SK-N-SH (cell line): ENCODE results near the gene MYO7A. TPM values are rescaled to one million over a fixed set of nuclear protein-coding genes. Genes with fewer than 3 reads are reported as not detected.

Experiments used
- CTCF ChIA-PET: fragments of 300-600, 350-600 bp; formaldehyde crosslinking; extraction: SDS; loops from one replicate; lab custom pipeline; 2021; lab: Yijun Ruan, JAX
- POLR2A ChIA-PET: fragments of 350-600 bp; sonication (Branson Sonifier 250); formaldehyde crosslinking; extraction: SDS; loops from one replicate; lab custom pipeline; 2020; ENCODE audit warnings: antibody characterized with exemption, inconsistent platforms; lab: Yijun Ruan, JAX
- DNase-seq: peaks from one replicate; pipeline ENCODE4 v3.0.0; 2012
- H2AFZ ChIP-seq: fragments of 200-600 bp; sonication (generic); 2 replicates; pipeline ENCODE4 v1.8.1; 2016; ENCODE audit warnings: antibody characterized with exemption, mild to moderate bottlenecking, low read depth
- H3F3A ChIP-seq: fragments of 200-600 bp; sonication (generic); replicated peaks from 2 replicates; pipeline ENCODE3; 2016; ENCODE audit warnings: antibody characterized with exemption, mild to moderate bottlenecking; ENCODE audit not compliant: insufficient read depth
- H3K27ac ChIP-seq, 2 experiments: fragments of 200-500 bp in 1 of 2; fragments of 200-600 bp in 1 of 2; sonication (Bioruptor generic) in 1 of 2; sonication (generic), shearing (Covaris generic) in 1 of 2; 2 replicates each; pipeline versions ENCODE4 v1.5.1 to v1.6.1; 2014 to 2016; ENCODE audit warnings: low read depth in 2 of 2, inconsistent platforms in 1 of 2, low read length in 1 of 2, mild to moderate bottlenecking in 1 of 2, mixed read lengths in 1 of 2
- H3K27me3 ChIP-seq: fragments of 200-600 bp; sonication (generic), shearing (Covaris generic); 2 replicates; pipeline ENCODE4 v1.6.1; 2016; ENCODE audit warnings: mixed run types; ENCODE audit not compliant: insufficient read depth
- H3K36me3 ChIP-seq, 2 experiments: fragments of 200-500 bp in 1 of 2; fragments of 200-600 bp in 1 of 2; sonication (Bioruptor generic) in 1 of 2; sonication (generic) in 1 of 2; replicated peaks in 1 of 2; 2 replicates each; pipeline versions ENCODE3 to v1.5.1; 2014 to 2016; ENCODE audit warnings: low read length in 1 of 2, mild to moderate bottlenecking in 1 of 2; ENCODE audit not compliant: insufficient read depth in 2 of 2, control insufficient read depth in 1 of 2
- H3K4me1 ChIP-seq, 2 experiments: fragments of 200-500 bp in 1 of 2; fragments of 200-600 bp in 1 of 2; sonication (Bioruptor generic) in 1 of 2; sonication (generic), shearing (Covaris generic) in 1 of 2; 2 replicates each; pipeline versions ENCODE4 v1.5.1 to v1.6.1; 2014 to 2016; ENCODE audit warnings: low read depth in 1 of 2, low read length in 1 of 2, mixed run types in 1 of 2; ENCODE audit not compliant: insufficient read depth in 2 of 2, control insufficient read depth in 1 of 2
- H3K4me2 ChIP-seq: fragments of 200-600 bp; sonication (generic), shearing (Covaris generic); 2 replicates; pipeline ENCODE4 v1.6.1; 2017; ENCODE audit warnings: mixed run types
- H3K4me3 ChIP-seq, 2 experiments: fragments of 200-500 bp in 1 of 2; fragments of 200-600 bp in 1 of 2; sonication (Bioruptor generic) in 1 of 2; sonication (generic), shearing (Covaris generic) in 1 of 2; 2 replicates each; pipeline versions ENCODE4 v1.5.1 to v1.8.1; 2014 to 2016; ENCODE audit warnings: low read depth in 2 of 2, inconsistent platforms in 1 of 2, low read length in 1 of 2, mild to moderate bottlenecking in 1 of 2, mixed read lengths in 1 of 2, moderate library complexity in 1 of 2
- H3K79me2 ChIP-seq: fragments of 200-600 bp; sonication (generic); 2 replicates; pipeline ENCODE4 v1.8.1; 2017; ENCODE audit warnings: mild to moderate bottlenecking; ENCODE audit not compliant: insufficient read depth
- H3K9ac ChIP-seq: fragments of 200-600 bp; sonication (generic); 2 replicates; pipeline ENCODE4 v1.6.1; 2017; ENCODE audit warnings: mixed run types
- H3K9me2 ChIP-seq: fragments of 200-600 bp; sonication (generic); 2 replicates; pipeline ENCODE4 v1.6.1; 2017; ENCODE audit warnings: mixed run types
- H3K9me3 ChIP-seq: fragments of 200-600 bp; sonication (generic); 2 replicates; pipeline ENCODE4 v1.6.1; 2017; ENCODE audit warnings: mixed run types, mild to moderate bottlenecking, moderate library complexity
- H4K20me1 ChIP-seq: fragments of 200-600 bp; sonication (generic); 2 replicates; pipeline ENCODE4 v1.6.1; 2017; ENCODE audit warnings: mild to moderate bottlenecking, mixed run types; ENCODE audit not compliant: insufficient read depth
- CHD2 ChIP-seq: fragments of 150-350 bp; IDR thresholded peaks from 2 replicates; pipeline ENCODE4 v1.6.1; 2018; ENCODE audit warnings: low read length; ENCODE audit not compliant: partially characterized antibody
- EZH2phosphoT487 ChIP-seq: fragments of 200-600 bp; sonication (generic); IDR thresholded peaks from 2 replicates; pipeline ENCODE4 v1.6.1; 2017; ENCODE audit warnings: low read depth, mixed run types, mild to moderate bottlenecking, antibody characterized with exemption, moderate library complexity, borderline replicate concordance
- FOSL2 ChIP-seq: IDR thresholded peaks from 2 replicates; pipeline ENCODE4 v1.4.0; 2012; ENCODE audit warnings: low read depth, mild to moderate bottlenecking, moderate library complexity, borderline replicate concordance
- FOXM1 ChIP-seq: IDR thresholded peaks from 2 replicates; pipeline ENCODE4 v1.4.0; 2012; ENCODE audit warnings: low read depth, mild to moderate bottlenecking
- GABPA ChIP-seq: IDR thresholded peaks from 2 replicates; pipeline ENCODE4 v1.4.0; 2012; ENCODE audit warnings: low read depth, mild to moderate bottlenecking
- GATA2 ChIP-seq: sonication (generic); formaldehyde crosslinking; IDR thresholded peaks from 2 replicates; pipeline ENCODE4 v1.5.0; 2020; ENCODE audit warnings: mild to moderate bottlenecking, missing genetic modification reagents
- JUND ChIP-seq: IDR thresholded peaks from 2 replicates; pipeline ENCODE4 v1.4.0; 2012
- MEF2A ChIP-seq: IDR thresholded peaks from 2 replicates; pipeline ENCODE4 v1.4.0; 2012; ENCODE audit warnings: low read depth, borderline replicate concordance
- POLR2AphosphoS5 ChIP-seq: IDR thresholded peaks from 2 replicates; pipeline ENCODE4 v1.6.1; 2012; ENCODE audit warnings: low read depth, low read length
- RXRA ChIP-seq: IDR thresholded peaks from 2 replicates; pipeline ENCODE4 v1.4.0; 2012; ENCODE audit warnings: low read depth, mild to moderate bottlenecking, borderline replicate concordance
- SIN3A ChIP-seq: IDR thresholded peaks from 2 replicates; pipeline ENCODE4 v1.6.1; 2012; ENCODE audit warnings: low read depth, mild to moderate bottlenecking, low read length, moderate library complexity, borderline replicate concordance
- SMC3 ChIP-seq: IDR thresholded peaks from 2 replicates; pipeline ENCODE4 v1.6.1; 2012; ENCODE audit warnings: low read depth, low read length, improper control_type of control experiment
- TAF1 ChIP-seq: IDR thresholded peaks from 2 replicates; pipeline ENCODE4 v1.6.1; 2012; ENCODE audit warnings: low read depth, mild to moderate bottlenecking, low read length, moderate library complexity, borderline replicate concordance
- TCF12 ChIP-seq: IDR thresholded peaks from 2 replicates; pipeline ENCODE4 v1.4.0; 2012
- YY1 ChIP-seq: IDR thresholded peaks from 2 replicates; pipeline ENCODE4 v1.4.0; 2012; ENCODE audit warnings: low read depth, mild to moderate bottlenecking
- WGBS: methylation state at CpG from one replicate; pipeline ENCODE4 v1.1.6; 2017; ENCODE audit warnings: low lambda C conversion rate; 5-methylcytosine and 5-hydroxymethylcytosine counted together
- polyA plus RNA-seq, 3 experiments: library from polyadenylated mRNA; depleted of rRNA; stranded (reverse); fragments of >200 nt; gene quantifications; 2 replicates each; pipeline ENCODE4 v1.2.3, GENCODE V29; 2012
- TF ChIP-seq, protein P1 (sequence below): fragments of 200-600 bp; sonication (generic); IDR thresholded peaks from 2 replicates; pipeline ENCODE4 v1.6.1; 2017; ENCODE audit warnings: antibody characterized with exemption, mild to moderate bottlenecking, moderate library complexity
- TF ChIP-seq, protein P2 (sequence below): IDR thresholded peaks from 2 replicates; pipeline ENCODE4 v1.6.1; 2012; ENCODE audit warnings: mild to moderate bottlenecking, low read depth, low read length, moderate library complexity
- TF ChIP-seq, protein P3 (sequence below): fragments of 150-350 bp; IDR thresholded peaks from 2 replicates; pipeline ENCODE4 v1.6.1; 2017; ENCODE audit warnings: antibody characterized with exemption, low read length, low read depth, borderline replicate concordance
- TF ChIP-seq, protein P4 (sequence below): fragments of 150-350 bp; IDR thresholded peaks from 2 replicates; pipeline ENCODE4 v1.6.1; 2016; ENCODE audit warnings: mild to moderate bottlenecking, low read depth, low read length
- TF ChIP-seq, protein P5 (sequence below): IDR thresholded peaks from 2 replicates; pipeline ENCODE4 v1.4.0; 2012; ENCODE audit warnings: low read depth, borderline replicate concordance

MYO7A gene
- polyA plus RNA-seq, 1 of the 3 experiments (the other 2 are of a cell fraction): 0.08 TPM

DNA sequence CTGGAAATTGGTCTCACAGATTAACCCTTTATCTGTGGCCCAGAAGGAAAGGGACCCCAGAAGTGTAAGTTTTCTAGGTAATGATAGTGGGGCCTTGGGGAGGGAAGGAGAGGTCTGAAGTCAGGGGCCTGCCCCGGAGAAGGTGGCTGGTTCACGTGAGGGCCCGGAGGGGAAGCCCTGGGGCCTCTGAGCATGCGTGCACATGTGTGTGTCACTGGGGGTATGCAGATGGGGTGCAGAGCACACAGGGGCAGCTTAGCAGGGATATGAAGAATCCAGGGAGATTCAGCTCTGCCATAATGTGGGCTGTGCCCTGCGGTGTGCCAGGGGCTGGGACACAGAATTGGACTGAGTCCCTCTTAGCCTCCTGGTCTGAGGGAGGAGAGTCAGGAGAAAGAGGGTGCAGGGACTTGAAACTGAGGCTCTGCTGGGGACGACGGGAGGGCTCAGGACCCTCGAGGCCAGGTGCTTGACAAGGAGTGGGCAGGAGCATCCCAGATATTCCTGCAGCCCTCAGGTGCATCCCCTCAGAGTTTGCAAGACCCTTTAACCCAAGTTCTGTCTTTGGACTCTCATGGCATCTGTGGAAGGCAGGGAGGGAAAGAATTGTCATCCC is 15.5 kb downstream of the MYO7A start:
- no peak overlapping the region for H3K27ac ChIP-seq
- no peak overlapping the region for H3K9ac ChIP-seq
- H3K4me2 ChIP-seq: no peak overlapping the region
- no peaks in the 10 kb centered on the region for H3K36me3 ChIP-seq
- no peaks in the 10 kb centered on the region for H3K79me2 ChIP-seq
- no peaks in the 10 kb centered on the region for H4K20me1 ChIP-seq
- no peaks in the 10 kb centered on the region for H3K9me2 ChIP-seq
- ChIA-PET CTCF (interaction anchor here (1.5 to 3.4 kb wide), 2 partner anchors 16 to 44 kb away, joined by 6 to 16 read pairs; partner anchors contain the start of gene MYO7A), POLR2A (no interaction called here)
- H3F3A ChIP-seq: no peaks in the 10 kb centered on the region
- peaks cover 0 to 40% of the 10 kb centered on the region in 2 experiments; a peak in 1 of 4 replicates for H3K4me1 ChIP-seq
- no peak for TF ChIP-seq FOXM1
- TF ChIP-seq JUND: no peak
- no peak for TF ChIP-seq RXRA
- TF ChIP-seq, protein P1, sequence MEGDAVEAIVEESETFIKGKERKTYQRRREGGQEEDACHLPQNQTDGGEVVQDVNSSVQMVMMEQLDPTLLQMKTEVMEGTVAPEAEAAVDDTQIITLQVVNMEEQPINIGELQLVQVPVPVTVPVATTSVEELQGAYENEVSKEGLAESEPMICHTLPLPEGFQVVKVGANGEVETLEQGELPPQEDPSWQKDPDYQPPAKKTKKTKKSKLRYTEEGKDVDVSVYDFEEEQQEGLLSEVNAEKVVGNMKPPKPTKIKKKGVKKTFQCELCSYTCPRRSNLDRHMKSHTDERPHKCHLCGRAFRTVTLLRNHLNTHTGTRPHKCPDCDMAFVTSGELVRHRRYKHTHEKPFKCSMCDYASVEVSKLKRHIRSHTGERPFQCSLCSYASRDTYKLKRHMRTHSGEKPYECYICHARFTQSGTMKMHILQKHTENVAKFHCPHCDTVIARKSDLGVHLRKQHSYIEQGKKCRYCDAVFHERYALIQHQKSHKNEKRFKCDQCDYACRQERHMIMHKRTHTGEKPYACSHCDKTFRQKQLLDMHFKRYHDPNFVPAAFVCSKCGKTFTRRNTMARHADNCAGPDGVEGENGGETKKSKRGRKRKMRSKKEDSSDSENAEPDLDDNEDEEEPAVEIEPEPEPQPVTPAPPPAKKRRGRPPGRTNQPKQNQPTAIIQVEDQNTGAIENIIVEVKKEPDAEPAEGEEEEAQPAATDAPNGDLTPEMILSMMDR: no peak
- TF ChIP-seq, protein P2, sequence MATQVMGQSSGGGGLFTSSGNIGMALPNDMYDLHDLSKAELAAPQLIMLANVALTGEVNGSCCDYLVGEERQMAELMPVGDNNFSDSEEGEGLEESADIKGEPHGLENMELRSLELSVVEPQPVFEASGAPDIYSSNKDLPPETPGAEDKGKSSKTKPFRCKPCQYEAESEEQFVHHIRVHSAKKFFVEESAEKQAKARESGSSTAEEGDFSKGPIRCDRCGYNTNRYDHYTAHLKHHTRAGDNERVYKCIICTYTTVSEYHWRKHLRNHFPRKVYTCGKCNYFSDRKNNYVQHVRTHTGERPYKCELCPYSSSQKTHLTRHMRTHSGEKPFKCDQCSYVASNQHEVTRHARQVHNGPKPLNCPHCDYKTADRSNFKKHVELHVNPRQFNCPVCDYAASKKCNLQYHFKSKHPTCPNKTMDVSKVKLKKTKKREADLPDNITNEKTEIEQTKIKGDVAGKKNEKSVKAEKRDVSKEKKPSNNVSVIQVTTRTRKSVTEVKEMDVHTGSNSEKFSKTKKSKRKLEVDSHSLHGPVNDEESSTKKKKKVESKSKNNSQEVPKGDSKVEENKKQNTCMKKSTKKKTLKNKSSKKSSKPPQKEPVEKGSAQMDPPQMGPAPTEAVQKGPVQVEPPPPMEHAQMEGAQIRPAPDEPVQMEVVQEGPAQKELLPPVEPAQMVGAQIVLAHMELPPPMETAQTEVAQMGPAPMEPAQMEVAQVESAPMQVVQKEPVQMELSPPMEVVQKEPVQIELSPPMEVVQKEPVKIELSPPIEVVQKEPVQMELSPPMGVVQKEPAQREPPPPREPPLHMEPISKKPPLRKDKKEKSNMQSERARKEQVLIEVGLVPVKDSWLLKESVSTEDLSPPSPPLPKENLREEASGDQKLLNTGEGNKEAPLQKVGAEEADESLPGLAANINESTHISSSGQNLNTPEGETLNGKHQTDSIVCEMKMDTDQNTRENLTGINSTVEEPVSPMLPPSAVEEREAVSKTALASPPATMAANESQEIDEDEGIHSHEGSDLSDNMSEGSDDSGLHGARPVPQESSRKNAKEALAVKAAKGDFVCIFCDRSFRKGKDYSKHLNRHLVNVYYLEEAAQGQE: no peak
- TF ChIP-seq, protein P3, sequence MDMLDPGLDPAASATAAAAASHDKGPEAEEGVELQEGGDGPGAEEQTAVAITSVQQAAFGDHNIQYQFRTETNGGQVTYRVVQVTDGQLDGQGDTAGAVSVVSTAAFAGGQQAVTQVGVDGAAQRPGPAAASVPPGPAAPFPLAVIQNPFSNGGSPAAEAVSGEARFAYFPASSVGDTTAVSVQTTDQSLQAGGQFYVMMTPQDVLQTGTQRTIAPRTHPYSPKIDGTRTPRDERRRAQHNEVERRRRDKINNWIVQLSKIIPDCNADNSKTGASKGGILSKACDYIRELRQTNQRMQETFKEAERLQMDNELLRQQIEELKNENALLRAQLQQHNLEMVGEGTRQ: no peak
- TF ChIP-seq FOSL2: no peak
- TF ChIP-seq, protein P4, sequence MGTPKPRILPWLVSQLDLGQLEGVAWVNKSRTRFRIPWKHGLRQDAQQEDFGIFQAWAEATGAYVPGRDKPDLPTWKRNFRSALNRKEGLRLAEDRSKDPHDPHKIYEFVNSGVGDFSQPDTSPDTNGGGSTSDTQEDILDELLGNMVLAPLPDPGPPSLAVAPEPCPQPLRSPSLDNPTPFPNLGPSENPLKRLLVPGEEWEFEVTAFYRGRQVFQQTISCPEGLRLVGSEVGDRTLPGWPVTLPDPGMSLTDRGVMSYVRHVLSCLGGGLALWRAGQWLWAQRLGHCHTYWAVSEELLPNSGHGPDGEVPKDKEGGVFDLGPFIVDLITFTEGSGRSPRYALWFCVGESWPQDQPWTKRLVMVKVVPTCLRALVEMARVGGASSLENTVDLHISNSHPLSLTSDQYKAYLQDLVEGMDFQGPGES: no peak
- TF ChIP-seq CHD2: no peak
- no peak for TF ChIP-seq YY1
- no peak for TF ChIP-seq TCF12
- TF ChIP-seq, protein P5, sequence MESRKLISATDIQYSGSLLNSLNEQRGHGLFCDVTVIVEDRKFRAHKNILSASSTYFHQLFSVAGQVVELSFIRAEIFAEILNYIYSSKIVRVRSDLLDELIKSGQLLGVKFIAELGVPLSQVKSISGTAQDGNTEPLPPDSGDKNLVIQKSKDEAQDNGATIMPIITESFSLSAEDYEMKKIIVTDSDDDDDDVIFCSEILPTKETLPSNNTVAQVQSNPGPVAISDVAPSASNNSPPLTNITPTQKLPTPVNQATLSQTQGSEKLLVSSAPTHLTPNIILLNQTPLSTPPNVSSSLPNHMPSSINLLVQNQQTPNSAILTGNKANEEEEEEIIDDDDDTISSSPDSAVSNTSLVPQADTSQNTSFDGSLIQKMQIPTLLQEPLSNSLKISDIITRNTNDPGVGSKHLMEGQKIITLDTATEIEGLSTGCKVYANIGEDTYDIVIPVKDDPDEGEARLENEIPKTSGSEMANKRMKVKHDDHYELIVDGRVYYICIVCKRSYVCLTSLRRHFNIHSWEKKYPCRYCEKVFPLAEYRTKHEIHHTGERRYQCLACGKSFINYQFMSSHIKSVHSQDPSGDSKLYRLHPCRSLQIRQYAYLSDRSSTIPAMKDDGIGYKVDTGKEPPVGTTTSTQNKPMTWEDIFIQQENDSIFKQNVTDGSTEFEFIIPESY: no peak
- TF ChIP-seq EZH2phosphoT487: no peak
- TF ChIP-seq TAF1: no peak
- TF ChIP-seq GATA2 (CRISPR knock-in tag): no peak
- no peak for TF ChIP-seq GABPA
- TF ChIP-seq MEF2A: no peak
- no peak for TF ChIP-seq SIN3A
- TF ChIP-seq POLR2AphosphoS5: no peak
- TF ChIP-seq SMC3: no peak
- no peaks in the 10 kb centered on the region for H3K9me3 ChIP-seq
- H3K4me3 ChIP-seq: no peak overlapping the region
- no peaks in the 10 kb centered on the region for H3K27me3 ChIP-seq
- 71% methylated on average over 8 of the region's 8 CpGs for WGBS
- no peak overlapping the region for H2AFZ ChIP-seq
- no peak for DNase-seq
